Neuronal stem cell (in vitro differentiated cells): ENCODE measurements around the gene MYO3B.
A peak's percentile ranks its signal among the peaks of the same experiment; 100 is the strongest.

Source experiments
- DNase-seq: peaks from one replicate; pipeline ENCODE4 v3.0.0-alpha.2; 2013; ENCODE audit warnings: low spot score
- H2AFZ ChIP-seq: one replicate; pipeline ENCODE4 v1.6.1; 2013; ENCODE audit warnings: mild to moderate bottlenecking, low read length, inconsistent platforms
- H2AK5ac ChIP-seq: 2 replicates; pipeline ENCODE4 v1.6.1; 2013; ENCODE audit warnings: low read depth, mild to moderate bottlenecking, inconsistent platforms, low read length, moderate library complexity, mixed read lengths
- H2BK120ac ChIP-seq: 2 replicates; pipeline ENCODE4 v1.6.1; 2013; ENCODE audit warnings: low read depth, mild to moderate bottlenecking, inconsistent platforms, low read length, moderate library complexity, mixed read lengths
- H2BK12ac ChIP-seq: one replicate; pipeline ENCODE4 v1.6.1; 2013; ENCODE audit warnings: low read length, inconsistent platforms
- H2BK15ac ChIP-seq: 2 replicates; pipeline ENCODE4 v1.6.1; 2013; ENCODE audit warnings: mild to moderate bottlenecking, low read length, inconsistent platforms, mixed read lengths
- H2BK5ac ChIP-seq: one replicate; pipeline ENCODE4 v1.6.1; 2013; ENCODE audit warnings: inconsistent platforms, mild to moderate bottlenecking, low read length, moderate library complexity
- H3K14ac ChIP-seq: one replicate; pipeline ENCODE4 v1.6.1; 2013; ENCODE audit warnings: low read length, inconsistent platforms
- H3K18ac ChIP-seq: 2 replicates; pipeline ENCODE4 v1.6.1; 2013; ENCODE audit warnings: low read length, inconsistent platforms
- H3K23ac ChIP-seq: 2 replicates; pipeline ENCODE4 v1.6.1; 2013; ENCODE audit warnings: low read depth, mild to moderate bottlenecking, mixed read lengths, low read length, inconsistent platforms; ENCODE audit not compliant: poor library complexity
- H3K27ac ChIP-seq: replicated peaks from 3 replicates; pipeline ENCODE4 v1.5.1; 2013; ENCODE audit warnings: low read length, inconsistent platforms
- H3K27me3 ChIP-seq, 3 experiments: 2 replicates each; pipeline ENCODE4 v1.6.1; 2013; ENCODE audit warnings: low read length in 3 of 3, mild to moderate bottlenecking in 2 of 3, inconsistent platforms in 1 of 3, low read depth in 1 of 3, mixed read lengths in 1 of 3, moderate library complexity in 1 of 3; ENCODE audit not compliant: control insufficient read depth in 3 of 3, insufficient read depth in 3 of 3
- H3K36me3 ChIP-seq, 2 donors: replicated peaks in 1 of 2; 2 replicates each; pipeline ENCODE4 v1.6.1; 2013; ENCODE audit warnings: low read length in 2 of 2; ENCODE audit not compliant: control insufficient read depth in 2 of 2, insufficient read depth in 2 of 2
- H3K4ac ChIP-seq: 2 replicates; pipeline ENCODE4 v1.6.1; 2013; ENCODE audit warnings: inconsistent platforms, mild to moderate bottlenecking, low read length, moderate library complexity
- H3K4me1 ChIP-seq, 2 donors: 1 replicate in 1 of 2; 2 replicates in 1 of 2; pipeline ENCODE4 v1.6.1; 2013; ENCODE audit warnings: low read length in 2 of 2, low read depth in 1 of 2; ENCODE audit not compliant: control insufficient read depth in 2 of 2, insufficient read depth in 1 of 2
- H3K4me2 ChIP-seq: one replicate; pipeline ENCODE4 v1.6.1; 2013; ENCODE audit warnings: mild to moderate bottlenecking, low read length, inconsistent platforms; ENCODE audit not compliant: insufficient read depth, poor library complexity, severe bottlenecking
- H3K4me3 ChIP-seq, 2 donors: 2 replicates each; pipeline ENCODE4 v1.5.1; 2013; ENCODE audit warnings: low read length in 2 of 2, mild to moderate bottlenecking in 2 of 2, inconsistent platforms in 1 of 2, moderate library complexity in 1 of 2
- H3K79me1 ChIP-seq: one replicate; pipeline ENCODE4 v1.6.1; 2013; ENCODE audit warnings: low read depth, mild to moderate bottlenecking, inconsistent platforms, low read length, moderate library complexity
- H3K9ac ChIP-seq: one replicate; pipeline ENCODE4 v1.6.1; 2013; ENCODE audit warnings: mild to moderate bottlenecking, low read depth, low read length, inconsistent platforms; ENCODE audit not compliant: poor library complexity
- H3K9me3 ChIP-seq, 2 donors: replicated peaks in 1 of 2; 2 replicates each; pipeline versions ENCODE3 to v1.6.1; 2013; ENCODE audit warnings: low read length in 2 of 2, mild to moderate bottlenecking in 2 of 2, inconsistent platforms in 1 of 2, low read depth in 1 of 2, mixed read lengths in 1 of 2, moderate library complexity in 1 of 2; ENCODE audit not compliant: control insufficient read depth in 2 of 2, insufficient read depth in 1 of 2
- H4K8ac ChIP-seq: one replicate; pipeline ENCODE4 v1.6.1; 2013; ENCODE audit warnings: low read depth, mild to moderate bottlenecking, inconsistent platforms, low read length, moderate library complexity
- H4K91ac ChIP-seq: one replicate; pipeline ENCODE4 v1.6.1; 2013; ENCODE audit warnings: low read length, low read depth, mild to moderate bottlenecking, inconsistent platforms; ENCODE audit not compliant: poor library complexity
- WGBS, 2 donors: extraction: QIAGEN DNeasy Blood & Tissue Kit; methylation state at CpG; one replicate each; pipeline ENCODE4 v1.1.7; 2013; ENCODE audit warnings: missing lambda C conversion rate in 2 of 2, mixed read lengths in 1 of 2; ENCODE audit not compliant: insufficient read length in 2 of 2, insufficient replicate concordance in 1 of 2; ENCODE audit errors: extremely low coverage in 2 of 2; 5-methylcytosine and 5-hydroxymethylcytosine counted together

The MYO3B gene

DNA sequence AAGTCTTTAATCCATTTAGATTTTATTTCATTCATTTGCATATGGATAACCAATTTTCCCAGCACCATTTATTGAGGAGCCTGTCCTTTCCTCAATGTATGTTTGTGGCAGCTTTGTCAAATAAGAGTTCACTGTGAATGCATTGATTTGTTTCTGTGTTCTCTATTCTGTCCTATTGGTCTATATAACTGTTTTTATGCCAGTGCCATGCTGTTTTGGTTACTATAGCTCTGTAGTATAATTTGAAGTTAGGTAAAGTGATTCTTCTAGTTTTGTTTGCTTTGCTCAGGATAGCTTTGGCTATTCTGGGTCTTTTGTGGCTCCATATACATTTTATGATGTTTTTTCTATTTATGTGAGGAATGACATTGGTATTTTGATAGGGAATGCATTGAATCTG lies 7.4 kb downstream of the MYO3B start:
- Histone ChIP-seq H3K27me3 (peaks cover 0 to 1% (median 0%) of the 10 kb centered on the region in 3 experiments), H2BK5ac (no peak overlapping the region), H3K79me1 (no peaks in the 10 kb centered on the region), H3K23ac (no peak overlapping the region), H2AFZ (no peak overlapping the region), H3K36me3 (no peaks in the 10 kb centered on the region), H2BK12ac (no peak overlapping the region), H2BK120ac (no peak overlapping the region), H4K8ac (no peak overlapping the region), H3K9me3 (no peaks in the 10 kb centered on the region), H3K27ac (no peak overlapping the region), H3K4me2 (no peak overlapping the region), H3K18ac (no peak overlapping the region), H2BK15ac (no peak overlapping the region), H3K4me1 (no peaks in the 10 kb centered on the region), H3K9ac (no peak overlapping the region), H3K4ac (no peak overlapping the region), H2AK5ac (no peak overlapping the region), H3K14ac (no peak overlapping the region), H4K91ac (no peak overlapping the region), H3K4me3 (no peak overlapping the region)
- DNase-seq, result no peak

DNA sequence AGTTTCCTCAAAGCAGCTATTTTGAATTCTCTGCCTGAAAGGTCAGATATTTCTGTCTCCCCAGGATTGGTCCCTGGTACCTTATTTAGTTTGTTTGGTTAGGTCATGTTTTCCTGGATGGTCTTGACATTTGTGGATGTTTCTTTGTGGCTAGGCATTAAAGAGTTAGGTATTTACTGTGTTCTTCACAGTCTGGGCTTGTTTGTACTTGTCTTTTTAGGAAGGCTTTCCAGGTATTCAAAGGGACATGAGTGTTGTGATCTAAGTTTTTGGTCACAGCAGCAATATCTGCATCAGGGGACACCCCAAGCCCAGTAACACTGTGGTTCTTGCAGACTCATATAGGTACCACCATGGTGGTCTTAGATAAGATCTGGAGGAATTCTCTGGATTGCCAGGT lies 11.8 kb downstream of the MYO3B start:
- H3K36me3 ChIP-seq, result no peaks in the 10 kb centered on the region
- no peak overlapping the region for H2BK120ac ChIP-seq
- no peaks in the 10 kb centered on the region for H3K4me1 ChIP-seq
- no peak overlapping the region for H3K27ac ChIP-seq
- H4K8ac ChIP-seq, result no peak overlapping the region
- H3K14ac ChIP-seq, result no peak overlapping the region
- H3K27me3 ChIP-seq, result peaks cover 0 to 3% (median 0%) of the 10 kb centered on the region in 3 experiments
- H3K4ac ChIP-seq, result no peak overlapping the region
- no peak overlapping the region for H2BK15ac ChIP-seq
- H3K9me3 ChIP-seq, result no peaks in the 10 kb centered on the region
- no peak overlapping the region for H4K91ac ChIP-seq
- H2AFZ ChIP-seq, result no peak overlapping the region
- no peak overlapping the region for H2BK12ac ChIP-seq
- H3K18ac ChIP-seq, result no peak overlapping the region
- H2BK5ac ChIP-seq, result no peak overlapping the region
- no peak overlapping the region for H3K4me3 ChIP-seq
- H3K9ac ChIP-seq, result no peak overlapping the region
- DNase-seq, result no peak
- no peaks in the 10 kb centered on the region for H3K79me1 ChIP-seq
- H2AK5ac ChIP-seq, result no peak overlapping the region
- H3K4me2 ChIP-seq, result no peak overlapping the region
- H3K23ac ChIP-seq, result no peak overlapping the region

DNA sequence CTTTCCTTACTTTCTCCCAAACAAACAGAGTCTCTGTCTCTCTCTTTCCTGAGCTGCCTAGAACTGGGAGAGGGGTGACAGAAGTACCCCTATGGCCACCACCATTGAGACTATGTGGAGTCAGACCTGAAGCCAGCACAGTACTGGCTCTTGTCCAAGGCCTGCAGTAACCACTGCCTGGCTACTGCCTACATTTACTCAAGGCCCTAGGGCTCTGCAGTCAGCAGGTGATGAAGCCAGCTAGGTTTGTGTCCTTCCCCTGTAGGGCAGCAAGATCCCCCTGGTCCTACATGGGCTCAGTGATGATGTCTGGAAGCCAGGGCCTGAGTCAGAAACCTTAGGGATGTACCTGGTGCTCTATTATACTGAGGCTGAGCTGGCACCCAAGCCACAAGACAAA lies 12.2 kb downstream of the MYO3B start:
- H3K18ac ChIP-seq, result no peak overlapping the region

DNA sequence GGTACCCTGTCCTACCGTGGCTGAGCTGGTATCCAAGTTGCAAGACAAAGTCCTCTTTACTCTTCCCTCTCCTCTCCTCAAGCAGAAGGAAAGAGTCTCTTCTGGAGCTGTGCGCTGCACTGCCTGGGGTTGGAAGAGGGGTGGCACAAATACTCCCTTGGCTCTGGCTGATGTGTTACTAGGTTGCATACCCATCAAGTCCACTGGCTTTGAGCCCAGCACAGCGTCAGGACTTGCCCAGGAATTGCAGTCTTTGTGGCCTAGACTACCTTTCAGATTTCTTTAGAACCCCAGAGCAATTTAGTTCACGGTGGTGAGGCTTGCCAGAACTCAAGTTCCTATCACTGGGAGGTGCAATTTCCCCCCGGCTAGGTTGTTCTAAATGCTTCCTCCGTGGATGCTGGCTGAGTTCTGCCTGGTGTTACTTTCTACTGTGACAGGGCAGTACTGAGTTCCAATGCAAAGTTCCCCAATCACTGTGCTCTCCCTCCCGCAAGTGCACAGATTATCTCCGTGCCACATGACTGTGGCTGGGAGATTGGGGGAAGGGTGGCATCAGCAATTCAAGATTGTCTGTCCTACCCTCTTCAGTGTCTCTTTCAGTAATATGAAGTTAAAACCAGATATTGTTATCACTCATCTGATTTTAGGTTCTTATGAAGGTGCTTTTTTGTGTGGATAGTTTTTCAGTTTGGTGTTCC lies 13.4 kb downstream of the MYO3B start:
- H3K36me3 ChIP-seq, result no peaks in the 10 kb centered on the region
- no CpG with 5 or more reads among the region's 8 CpGs for WGBS, 2 donors

More for the DNA sequence above, 12.2 kb downstream of the MYO3B start:
- Histone ChIP-seq H2BK15ac (no peak overlapping the region), H2BK120ac (no peak overlapping the region), H3K4me3 (no peak overlapping the region), H3K36me3 (no peaks in the 10 kb centered on the region), H3K4ac (no peak overlapping the region), H3K14ac (no peak overlapping the region), H3K4me1 (no peaks in the 10 kb centered on the region), H2BK12ac (no peak overlapping the region), H3K9ac (no peak overlapping the region), H3K9me3 (no peaks in the 10 kb centered on the region), H3K23ac (no peak overlapping the region), H2AFZ (no peak overlapping the region), H2BK5ac (no peak overlapping the region), H3K27ac (no peak overlapping the region), H3K27me3 (peaks cover 0 to 3% (median 0%) of the 10 kb centered on the region in 3 experiments), H4K8ac (no peak overlapping the region), H2AK5ac (no peak overlapping the region), H3K4me2 (no peak overlapping the region), H4K91ac (no peak overlapping the region), H3K79me1 (no peaks in the 10 kb centered on the region)
- no peak for DNase-seq

More for the DNA sequence above, 13.4 kb downstream of the MYO3B start:
- Histone ChIP-seq H3K27ac (no peak overlapping the region), H3K9me3 (no peaks in the 10 kb centered on the region), H2BK15ac (no peak overlapping the region), H2AK5ac (no peak overlapping the region), H3K27me3 (peaks cover 0 to 13% (median 0%) of the 10 kb centered on the region in 3 experiments), H3K4me2 (no peak overlapping the region), H3K14ac (no peak overlapping the region), H2BK120ac (no peak overlapping the region), H2BK5ac (no peak overlapping the region), H3K79me1 (no peaks in the 10 kb centered on the region), H2BK12ac (no peak overlapping the region), H4K8ac (peak overlapping the region; percentile 33), H3K4me1 (no peaks in the 10 kb centered on the region), H3K9ac (no peak overlapping the region), H2AFZ (no peak overlapping the region), H4K91ac (no peak overlapping the region), H3K18ac (no peak overlapping the region), H3K23ac (no peak overlapping the region), H3K4ac (no peak overlapping the region), H3K4me3 (no peak overlapping the region)
- DNase-seq, result no peak
